Left cardiac atrium (tissue), 4 donors: ENCODE measurements around the gene GFRAL. TPM values are rescaled to one million over a fixed set of nuclear protein-coding genes. Genes with fewer than 3 reads are reported as not detected.
"Not testable (repeated sequence)": the region's sequence is repeated elsewhere in the genome, so short reads cannot be mapped to it uniquely, and the experiment has no call there.

Source experiments
- ATAC-seq, 2 donors: fragments of 200-7000 bp; cut with Tn5 transposase; one replicate each; pipeline ENCODE4 v1.9.1; 2020; ENCODE audit warnings: mild to moderate bottlenecking in 2 of 2, moderate library complexity in 2 of 2
- DNase-seq: peaks from one replicate; pipeline ENCODE4 v3.0.0-alpha.2; 2020
- intact Hi-C, 2 donors: fragments of 100-400 bp; cut with DNase I; formaldehyde crosslinking; loops; one replicate each; pipeline versions ENCODE4 v1.14.1 to v1.15.1; 2022 to 2023
- long read RNA-seq: library from polyadenylated mRNA; unstranded; transcript quantifications from one replicate; pipeline ENCODE4 v2.0.0, GENCODE V29; 2021
- total RNA-seq, 2 donors: library from RNA; stranded (reverse); fragmentation: NEBNext Ultra II Directional; extraction: Animal tissue kit (Norgen Biotek cat#: 25700); gene quantifications; one replicate each; pipeline ENCODE4 v1.2.1, GENCODE V29; 2021
- donor health status: DM: no; HTN: yes; CAD: no.
- donor health status: DM: no; HTN: yes; CAD: no; lungs with severe emphysema.
- donor health status: DM: yes; HTN: yes; CAD: no.
- donor health status: Dilated cardiomyopathy.

Gene GFRAL
- not detected for total RNA-seq
- long read RNA-seq: 0 reads

DNA sequence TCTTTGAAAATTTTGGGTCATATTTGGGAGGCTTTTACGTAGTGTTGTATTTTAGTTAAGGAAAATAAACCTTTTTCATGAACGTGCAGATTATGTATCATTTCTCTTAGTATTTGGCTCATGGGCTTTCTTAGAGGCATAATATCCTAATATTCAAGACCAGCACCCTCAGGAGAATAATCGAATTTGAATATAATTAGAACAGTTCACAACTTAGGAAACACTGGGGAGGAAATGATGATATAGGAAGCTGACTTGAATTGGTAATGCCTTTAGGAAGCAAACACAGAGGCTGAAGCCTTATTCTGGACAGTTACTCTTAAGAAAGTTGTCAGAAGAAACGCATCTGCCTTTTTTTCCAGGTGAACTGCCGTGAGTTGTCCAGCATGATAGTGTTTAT lies at the start of gene GFRAL:
TSS of gene GFRAL (plus strand) at position 301 of the 400 bp plus-strand sequence. CDS start at position 387, 86 bp downstream.
- intact Hi-C loops: no loop called here
- ATAC-seq (no peak), DNase-seq (no peak)

- ATAC-seq (peak; percentile 61 to 62), DNase-seq (no peak)
- intact Hi-C loops: loop anchor here (5.0 to 10.0 kb wide), 3 partner anchors 675 to 1015 kb away; no protein-coding TSS in a partner anchor
These were observed 49.6 kb upstream of the GFRAL start for GRCh38 chr6:55277646-55278045.

- no peak for ATAC-seq
- intact Hi-C loops: no loop called here
These were observed 46.1 kb upstream of the GFRAL start for GRCh38 chr6:55281215-55281614.

GRCh38 chr6:55282115-55282514 lies 45.2 kb upstream of the GFRAL start:
- DNase-seq (no peak), ATAC-seq (no peak)
- intact Hi-C loops: no loop called here

More at GRCh38 chr6:55281215-55281614, 46.1 kb upstream of the GFRAL start:
- DNase-seq: no peak

DNA sequence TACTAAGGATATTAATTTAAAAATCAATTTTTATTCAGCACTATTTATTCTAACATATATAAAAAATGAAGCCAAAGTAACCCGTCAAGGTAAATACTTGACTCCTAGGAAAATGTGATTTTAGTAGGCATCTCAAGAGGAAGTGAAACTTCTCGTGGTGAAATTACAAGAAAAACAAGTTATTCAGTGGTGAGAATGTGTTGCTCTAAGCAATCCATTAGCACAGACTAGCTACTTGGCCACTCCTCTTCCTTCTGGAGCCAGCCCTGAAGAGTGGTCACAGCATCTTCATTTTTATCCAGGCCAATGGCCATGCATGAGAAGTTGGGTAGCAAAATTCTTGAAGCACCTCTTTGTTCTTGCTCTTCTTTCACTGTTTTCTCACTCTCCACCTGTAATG lies 40.4 kb upstream of the GFRAL start:
- no peak for DNase-seq
- intact Hi-C loops: no loop called here
- no peak for ATAC-seq

- no peak for DNase-seq
- intact Hi-C loops: no loop called here
- ATAC-seq: no peak
These were observed 36.5 kb upstream of the GFRAL start for GRCh38 chr6:55290736-55291135.

- DNase-seq: no peak
- intact Hi-C loops: no loop called here
- no peak for ATAC-seq
These were observed 34.2 kb upstream of the GFRAL start for GRCh38 chr6:55293116-55293515.

- intact Hi-C loops, ATAC-seq, DNase-seq: not testable (repeated sequence)
These were observed 30.1 kb upstream of the GFRAL start for GRCh38 chr6:55297214-55297613.

GRCh38 chr6:55299286-55299985 lies 27.8 kb upstream of the GFRAL start:
- ATAC-seq: no peak
- no peak for DNase-seq
- intact Hi-C loops: no loop called here

GRCh38 chr6:55304747-55305146 lies 22.5 kb upstream of the GFRAL start:
- intact Hi-C loops: no loop called here
- no peak for DNase-seq

GRCh38 chr6:55319961-55320695 lies 7.1 kb upstream of the GFRAL start:
- no peak for ATAC-seq
- no peak for DNase-seq
- intact Hi-C loops: no loop called here

More at GRCh38 chr6:55304747-55305146, 22.5 kb upstream of the GFRAL start:
- no peak for ATAC-seq

- intact Hi-C loops: no loop called here
- ATAC-seq (no peak), DNase-seq (no peak)
These were observed 6.6 kb upstream of the GFRAL start for GRCh38 chr6:55320696-55321086.

- ATAC-seq: no peak
- intact Hi-C loops: no loop called here
- DNase-seq: no peak
These were observed 49.9 kb downstream of the GFRAL start for GRCh38 chr6:55377150-55377549.

DNA sequence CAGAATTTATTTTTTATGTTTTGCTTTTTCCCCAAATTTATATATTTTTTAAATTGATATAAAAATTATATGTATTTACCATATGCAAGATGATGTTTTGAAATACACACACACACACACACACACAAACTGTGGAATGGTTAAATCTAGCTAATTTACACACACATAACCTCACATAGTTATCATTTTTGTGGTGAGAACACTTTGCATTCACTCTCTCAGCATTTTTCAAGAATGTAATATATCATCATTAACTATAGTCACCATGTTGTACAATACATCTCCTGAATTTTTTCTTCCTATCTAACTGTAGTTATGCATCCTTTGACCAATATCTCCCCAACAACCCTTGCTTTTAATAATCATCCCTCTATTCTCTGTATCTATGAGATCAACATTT lies 52.2 kb downstream of the GFRAL start:
- intact Hi-C loops: no loop called here
- DNase-seq (no peak), ATAC-seq (no peak)

DNA sequence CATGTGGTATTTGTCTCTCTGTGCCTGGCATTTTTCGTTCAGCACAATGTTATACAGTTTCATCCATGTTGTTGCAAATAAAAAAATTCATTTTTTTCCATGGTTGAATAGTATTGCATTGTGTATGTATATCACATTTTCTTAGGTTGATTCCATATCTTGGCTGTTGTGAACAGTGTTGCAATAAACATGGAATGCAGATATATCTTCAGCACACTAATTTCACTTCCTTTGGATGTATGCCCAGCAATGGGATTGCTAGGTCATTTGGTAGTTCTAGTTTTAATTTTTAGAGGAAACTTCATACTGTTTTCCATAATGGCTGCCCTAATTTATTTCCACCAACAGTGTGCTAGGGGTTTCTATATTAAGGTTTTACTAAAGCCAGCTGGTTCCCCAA lies 52.6 kb downstream of the GFRAL start:
- DNase-seq (no peak), ATAC-seq (no peak)
- intact Hi-C loops: no loop called here

- intact Hi-C loops: no loop called here
- no peak for DNase-seq
- no peak for ATAC-seq
These were observed 60.9 kb downstream of the GFRAL start for GRCh38 chr6:55388211-55388610.

DNA sequence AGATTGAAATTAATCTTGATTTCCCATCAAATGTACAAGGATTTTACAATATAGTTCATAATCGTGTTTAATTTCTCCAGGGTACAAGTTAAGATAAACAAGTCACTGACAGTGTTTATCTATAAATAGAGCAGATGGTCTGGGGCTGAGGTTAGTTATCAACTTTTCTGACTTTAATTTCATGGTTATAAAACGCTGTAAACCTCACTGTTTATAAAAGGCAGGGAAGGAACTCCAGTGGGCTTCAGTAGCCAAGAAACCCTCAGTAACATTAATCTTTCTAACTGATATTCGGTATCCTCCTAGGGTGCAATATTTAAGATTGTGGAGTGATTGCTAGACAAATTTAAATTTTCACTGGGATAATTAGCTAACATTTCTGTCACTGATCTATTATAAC lies 68.6 kb downstream of the GFRAL start:
- intact Hi-C loops: no loop called here
- ATAC-seq (no peak), DNase-seq (no peak)

- ATAC-seq: no peak
- intact Hi-C loops: no loop called here
These were observed 70.7 kb downstream of the GFRAL start for GRCh38 chr6:55397986-55398385.

DNA sequence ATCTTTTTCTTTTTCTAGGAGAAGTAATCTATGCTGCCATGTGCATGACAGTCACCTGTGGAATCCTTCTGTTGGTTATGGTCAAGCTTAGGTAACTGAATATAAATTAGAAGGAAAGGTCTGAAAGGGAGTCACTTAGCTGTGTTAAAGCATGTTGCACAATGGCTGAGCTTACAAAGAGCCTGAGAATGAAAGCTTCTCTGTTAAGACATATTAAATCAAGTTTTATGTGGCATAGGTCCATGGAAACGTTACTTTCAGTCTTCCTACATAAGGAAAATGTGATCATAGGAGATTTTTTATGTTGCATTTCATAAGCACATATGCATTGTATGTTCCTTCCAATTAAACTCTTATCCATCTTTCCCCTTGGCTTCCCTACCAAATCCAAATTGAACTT lies 72.1 kb downstream of the GFRAL start:
- DNase-seq (no peak), ATAC-seq (no peak)
- intact Hi-C loops: no loop called here

More at GRCh38 chr6:55397986-55398385, 70.7 kb downstream of the GFRAL start:
- DNase-seq: no peak

GRCh38 chr6:55405474-55406235 lies 78.4 kb downstream of the GFRAL start:
- peak in 1 of 2 donors; percentile 38 for ATAC-seq
- no peak for DNase-seq
- intact Hi-C loops: no loop called here
